Epithelial cell of umbilical artery (primary cell): ENCODE results near the gene BRSK2. TPM values are rescaled to one million over a fixed set of nuclear protein-coding genes. Genes with fewer than 3 reads are reported as not detected.

Source experiments
- total RNA-seq: library from RNA; depleted of rRNA; stranded (reverse); fragments of >200 nt; gene quantifications from 2 replicates; pipeline ENCODE4 v1.2.3, GENCODE V29; 2014

BRSK2 gene
- total RNA-seq = 0.15 and 0.32 TPM in 2 replicates

DNA sequence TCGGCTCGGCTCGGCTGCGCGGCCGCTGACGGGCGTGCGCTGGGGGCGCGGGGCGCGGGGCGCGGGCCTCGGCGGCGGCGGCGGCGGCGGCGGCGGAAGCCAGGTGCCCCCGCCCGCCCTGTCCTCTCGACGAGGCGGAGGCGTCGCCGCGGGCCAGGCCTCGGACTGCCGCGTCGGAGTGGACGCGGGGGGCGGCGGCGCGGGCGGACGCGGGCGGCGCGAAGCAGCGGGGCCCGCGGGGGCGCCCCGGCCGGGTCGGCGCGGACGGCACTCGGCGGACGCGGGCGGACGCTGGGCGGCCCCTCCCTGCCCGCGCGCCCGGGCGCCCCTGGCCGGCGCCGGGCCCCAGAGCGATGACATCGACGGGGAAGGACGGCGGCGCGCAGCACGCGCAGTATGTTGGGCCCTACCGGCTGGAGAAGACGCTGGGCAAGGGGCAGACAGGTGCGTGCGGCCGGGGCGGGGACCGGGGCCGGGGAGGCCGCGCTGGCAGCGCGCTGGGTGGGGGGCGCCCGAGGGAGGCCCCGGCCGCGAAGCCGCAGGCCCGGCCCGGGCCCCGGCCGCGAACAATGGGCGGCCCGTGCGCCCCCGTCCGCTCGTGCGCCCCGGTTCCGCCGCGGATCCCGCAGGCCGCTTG is at the start of gene BRSK2:
Gene BRSK2 (plus strand): TSS at position 3 of the 637 bp plus-strand sequence. CDS start 351 bp downstream, at position 354.

DNA sequence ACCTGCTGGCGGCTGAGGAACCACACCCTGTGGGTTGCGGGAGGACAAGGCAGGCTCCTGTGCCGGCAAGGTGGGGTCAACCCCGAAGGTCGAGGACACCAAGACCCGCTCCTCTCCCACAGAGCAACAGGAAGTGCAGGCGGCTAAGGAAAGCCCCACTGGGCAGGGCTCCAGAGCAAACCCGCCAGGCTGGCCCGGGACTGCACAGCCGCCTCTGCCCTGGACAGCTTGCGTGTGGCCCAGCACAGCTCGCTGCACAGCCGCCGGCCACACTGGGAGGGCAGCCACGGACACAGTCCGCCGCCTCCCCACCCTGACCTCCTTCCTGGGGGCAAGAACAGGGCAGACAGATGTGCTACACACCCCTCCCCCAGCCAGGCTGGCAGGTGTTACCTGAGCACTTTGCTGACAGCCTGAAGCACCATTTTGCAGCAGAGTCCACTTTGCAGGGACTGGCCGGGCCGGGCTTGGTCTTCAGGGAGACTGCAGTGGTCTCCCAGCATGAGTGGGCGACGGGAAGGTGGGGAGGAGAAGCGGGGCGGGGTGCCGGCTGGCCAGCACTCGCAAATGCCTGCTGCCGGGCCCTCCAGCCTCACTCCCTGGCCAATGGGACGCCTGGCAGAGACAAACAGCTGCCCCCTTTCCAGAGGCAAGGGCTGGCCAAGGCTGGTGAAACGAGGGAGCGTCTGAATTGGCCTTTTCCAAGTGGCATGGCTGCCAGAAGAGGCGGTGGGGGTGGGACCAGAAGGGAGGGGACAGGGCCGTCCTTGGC is 96.5 kb downstream of the BRSK2 start, which contains the start of gene MOB2:
Gene MOB2 (minus strand): TSS at position 726 of the 772 bp plus-strand sequence. CDS start 223 bp downstream, at position 503.

Other genes with a start within 250 kb of the BRSK2 start
- gene MUC5AC, start 232.0 kb upstream of the BRSK2 start, total RNA-seq = not detected in 2 replicates
- gene MUC5B, start 166.9 kb upstream of the BRSK2 start, total RNA-seq = not detected in 2 replicates
- 14.9 and 22.2 TPM in 2 replicates for gene TOLLIP, start 80.3 kb upstream of the BRSK2 start, total RNA-seq
- gene MOB2, start 96.8 kb downstream of the BRSK2 start, total RNA-seq = 25.5 and 38.7 TPM in 2 replicates
- 0.32 and 0.46 TPM in 2 replicates for gene DUSP8, start 182.3 kb downstream of the BRSK2 start, total RNA-seq
- not detected in 2 replicates for gene KRTAP5-1, start 195.3 kb downstream of the BRSK2 start, total RNA-seq
- not detected in 2 replicates for gene KRTAP5-2, start 208.4 kb downstream of the BRSK2 start, total RNA-seq
- gene KRTAP5-3, start 218.5 kb downstream of the BRSK2 start, total RNA-seq = not detected in 2 replicates
- gene KRTAP5-4, start 232.2 kb downstream of the BRSK2 start, total RNA-seq = not detected in 2 replicates
- gene KRTAP5-5, start 239.8 kb downstream of the BRSK2 start, total RNA-seq = not detected in 2 replicates